ENCODE data around the gene PIP4P1. TPM values are rescaled to one million over a fixed set of nuclear protein-coding genes. Genes with fewer than 3 reads are reported as not detected.
"Not testable (repeated sequence)": the region's sequence is repeated elsewhere in the genome, so short reads cannot be mapped to it uniquely, and the experiment has no call there.

PIP4P1 gene
- total RNA-seq (ENCODE audit: unreplicated experiment): 36.8 TPM
- long read RNA-seq, transcript PIP4P1-201 (7 exons, 1,961 nt): major isoform, 13 of 34 reads
- long read RNA-seq, transcript PIP4P1-202 (7 exons, 1,696 nt): major isoform, 13 of 34 reads
- long read RNA-seq, partial matches to known transcripts: 6 of 34 reads
- long read RNA-seq, other reads (novel, unspliced or antisense): 2 of 34 reads

DNA sequence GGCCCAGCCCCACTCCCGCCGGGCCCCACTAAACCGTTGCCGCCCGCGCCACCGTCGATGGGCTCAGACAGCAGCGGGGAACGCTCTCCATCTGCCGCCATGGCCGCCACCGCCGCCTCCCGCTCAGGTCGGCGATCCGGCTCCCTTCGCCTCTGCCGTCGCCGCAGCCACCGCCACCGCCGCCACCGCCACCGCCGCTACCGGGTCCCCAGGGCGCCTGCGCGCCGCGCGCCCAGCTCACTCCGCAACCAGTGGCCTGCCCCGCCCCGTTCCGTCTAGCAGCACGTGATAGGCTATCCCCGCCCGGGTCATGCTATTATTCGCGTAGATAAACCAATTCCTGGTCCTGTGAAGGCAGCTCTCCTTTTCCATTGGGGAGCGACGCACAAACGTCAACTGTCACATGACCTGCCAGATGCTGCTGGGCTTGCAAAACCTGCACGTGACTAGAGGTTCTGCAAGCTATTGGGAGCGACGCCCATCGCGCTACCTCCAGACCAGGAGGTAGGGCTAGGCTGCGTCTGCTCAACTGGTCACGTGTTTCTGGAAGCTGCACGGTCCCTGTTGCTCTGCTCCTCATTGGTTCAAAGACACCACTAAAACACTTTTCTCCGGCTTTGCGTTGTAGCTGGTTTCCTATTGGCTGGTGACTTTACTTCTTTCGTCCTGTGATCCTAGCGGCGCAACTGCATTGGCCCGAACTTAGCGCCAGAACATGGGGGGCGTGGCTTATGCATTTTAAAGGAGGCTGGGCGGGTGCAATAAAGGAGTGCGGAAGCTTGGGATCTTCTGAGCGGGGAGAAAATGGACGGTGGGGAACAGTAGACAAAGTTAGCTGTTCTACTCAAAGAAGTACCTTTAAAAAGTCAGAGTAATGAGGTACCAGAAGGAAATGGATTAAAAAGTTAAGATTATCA, at the start of gene PIP4P1:
Gene PIP4P1 (minus strand): TSS at position 210 of the 917 bp plus-strand sequence. CDS start 109 bp downstream, at position 101.
- Mint-ChIP-seq H3K27ac (ENCODE audit: unreplicated experiment) (peak within 1 kb of the TSS; percentile 95), H3K27me3 (ENCODE audit: unreplicated experiment) (peaks cover 15% of the 10 kb centered on the region), H3K9me3 (ENCODE audit: unreplicated experiment) (no peaks in the 10 kb centered on the region), H3K36me3 (ENCODE audit: low read depth, unreplicated experiment) (peaks cover 32% of the 10 kb centered on the region), H3K4me3 (ENCODE audit: unreplicated experiment) (peak within 1 kb of the TSS; percentile 96), H3K4me1 (ENCODE audit: unreplicated experiment) (peaks cover 23% of the 10 kb centered on the region)
- peak; percentile 96 for DNase-seq (ENCODE audit: low spot score)
- TF ChIP-seq, protein P1, sequence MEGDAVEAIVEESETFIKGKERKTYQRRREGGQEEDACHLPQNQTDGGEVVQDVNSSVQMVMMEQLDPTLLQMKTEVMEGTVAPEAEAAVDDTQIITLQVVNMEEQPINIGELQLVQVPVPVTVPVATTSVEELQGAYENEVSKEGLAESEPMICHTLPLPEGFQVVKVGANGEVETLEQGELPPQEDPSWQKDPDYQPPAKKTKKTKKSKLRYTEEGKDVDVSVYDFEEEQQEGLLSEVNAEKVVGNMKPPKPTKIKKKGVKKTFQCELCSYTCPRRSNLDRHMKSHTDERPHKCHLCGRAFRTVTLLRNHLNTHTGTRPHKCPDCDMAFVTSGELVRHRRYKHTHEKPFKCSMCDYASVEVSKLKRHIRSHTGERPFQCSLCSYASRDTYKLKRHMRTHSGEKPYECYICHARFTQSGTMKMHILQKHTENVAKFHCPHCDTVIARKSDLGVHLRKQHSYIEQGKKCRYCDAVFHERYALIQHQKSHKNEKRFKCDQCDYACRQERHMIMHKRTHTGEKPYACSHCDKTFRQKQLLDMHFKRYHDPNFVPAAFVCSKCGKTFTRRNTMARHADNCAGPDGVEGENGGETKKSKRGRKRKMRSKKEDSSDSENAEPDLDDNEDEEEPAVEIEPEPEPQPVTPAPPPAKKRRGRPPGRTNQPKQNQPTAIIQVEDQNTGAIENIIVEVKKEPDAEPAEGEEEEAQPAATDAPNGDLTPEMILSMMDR (IDR thresholded peaks at IDR 0.05; ENCODE audit: unreplicated experiment): no peak

DNA sequence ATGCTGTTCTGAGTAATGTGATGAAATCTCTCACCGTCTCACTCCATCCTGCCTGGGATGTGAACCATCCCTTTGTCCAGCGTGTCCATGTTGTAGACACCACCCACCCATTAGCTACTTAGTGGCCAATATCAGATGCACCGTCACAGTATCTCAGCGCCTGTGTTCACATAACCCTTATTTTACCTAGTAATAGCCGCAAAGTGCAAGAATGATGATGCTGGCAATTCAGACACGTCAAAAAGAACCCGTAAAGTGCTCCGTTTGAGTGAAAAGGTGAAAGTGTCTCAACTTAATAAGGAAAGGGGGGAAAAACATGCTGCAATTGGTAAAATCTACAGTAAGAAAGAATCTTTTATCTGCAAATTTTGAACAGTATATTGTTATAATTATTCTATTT, 47.1 kb upstream of the PIP4P1 start:
- TF ChIP-seq, protein P1 (IDR thresholded peaks at IDR 0.05; ENCODE audit: unreplicated experiment): no peak
- Mint-ChIP-seq H3K4me1 (ENCODE audit: unreplicated experiment) (peaks cover 33% of the 10 kb centered on the region), H3K36me3 (ENCODE audit: low read depth, unreplicated experiment) (peaks cover 30% of the 10 kb centered on the region), H3K27me3 (ENCODE audit: unreplicated experiment) (peaks cover 16% of the 10 kb centered on the region), H3K9me3 (ENCODE audit: unreplicated experiment) (peaks cover 16% of the 10 kb centered on the region), H3K4me3 (ENCODE audit: unreplicated experiment) (peak overlapping the region; percentile 10), H3K27ac (ENCODE audit: unreplicated experiment) (no peak overlapping the region)
- DNase-seq (ENCODE audit: low spot score): no peak

DNA sequence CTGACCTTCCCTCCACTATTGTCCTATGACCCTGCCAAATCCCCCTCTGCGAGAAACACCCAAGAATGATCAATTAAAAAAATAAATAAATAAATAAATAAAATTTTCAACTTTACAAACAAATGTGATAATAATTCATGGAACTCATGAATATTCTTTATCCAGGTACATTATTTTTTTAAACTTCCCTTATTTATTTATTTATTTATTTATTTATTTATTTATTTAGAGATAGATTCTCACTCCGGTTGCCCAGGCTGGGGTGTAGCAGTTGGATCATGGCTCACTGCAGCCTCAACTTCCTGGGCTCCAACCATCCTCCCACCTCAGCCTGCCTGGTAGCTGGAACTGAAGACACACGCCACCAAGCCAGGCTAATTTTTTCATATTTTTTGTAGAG, 46.3 kb upstream of the PIP4P1 start:
- H3K4me3 Mint-ChIP-seq (ENCODE audit: unreplicated experiment); H3K27ac Mint-ChIP-seq (ENCODE audit: unreplicated experiment); DNase-seq (ENCODE audit: low spot score): not testable (repeated sequence)
- peaks cover 28% of the 10 kb centered on the region for H3K4me1 Mint-ChIP-seq (ENCODE audit: unreplicated experiment)
- H3K27me3 Mint-ChIP-seq (ENCODE audit: unreplicated experiment): peaks cover 16% of the 10 kb centered on the region
- peaks cover 30% of the 10 kb centered on the region for H3K36me3 Mint-ChIP-seq (ENCODE audit: low read depth, unreplicated experiment)
- peaks cover 16% of the 10 kb centered on the region for H3K9me3 Mint-ChIP-seq (ENCODE audit: unreplicated experiment)

DNA sequence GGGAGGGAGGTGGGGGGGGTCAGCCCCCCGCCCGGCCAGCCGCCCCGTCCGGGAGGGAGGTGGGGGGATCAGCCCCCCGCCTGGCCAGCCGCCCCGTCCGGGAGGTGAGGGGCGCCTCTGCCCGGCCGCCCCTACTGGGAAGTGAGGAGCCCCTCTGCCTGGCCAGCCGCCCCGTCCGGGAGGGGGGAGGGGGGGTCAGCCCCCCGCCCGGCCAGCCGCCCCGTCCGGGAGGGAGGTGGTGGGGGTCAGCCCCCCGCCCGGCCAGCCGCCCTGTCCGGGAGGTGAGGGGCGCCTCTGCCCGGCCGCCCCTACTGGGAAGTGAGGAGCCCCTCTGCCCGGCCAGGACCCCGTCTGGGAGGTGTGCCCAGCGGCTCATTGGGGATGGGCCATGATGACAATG, 45.5 kb upstream of the PIP4P1 start:
- H3K27ac Mint-ChIP-seq (ENCODE audit: unreplicated experiment); DNase-seq (ENCODE audit: low spot score); H3K4me3 Mint-ChIP-seq (ENCODE audit: unreplicated experiment): not testable (repeated sequence)
- H3K4me1 Mint-ChIP-seq (ENCODE audit: unreplicated experiment): peaks cover 27% of the 10 kb centered on the region
- H3K36me3 Mint-ChIP-seq (ENCODE audit: low read depth, unreplicated experiment): peaks cover 30% of the 10 kb centered on the region
- H3K9me3 Mint-ChIP-seq (ENCODE audit: unreplicated experiment): peaks cover 16% of the 10 kb centered on the region
- H3K27me3 Mint-ChIP-seq (ENCODE audit: unreplicated experiment): peaks cover 15% of the 10 kb centered on the region

DNA sequence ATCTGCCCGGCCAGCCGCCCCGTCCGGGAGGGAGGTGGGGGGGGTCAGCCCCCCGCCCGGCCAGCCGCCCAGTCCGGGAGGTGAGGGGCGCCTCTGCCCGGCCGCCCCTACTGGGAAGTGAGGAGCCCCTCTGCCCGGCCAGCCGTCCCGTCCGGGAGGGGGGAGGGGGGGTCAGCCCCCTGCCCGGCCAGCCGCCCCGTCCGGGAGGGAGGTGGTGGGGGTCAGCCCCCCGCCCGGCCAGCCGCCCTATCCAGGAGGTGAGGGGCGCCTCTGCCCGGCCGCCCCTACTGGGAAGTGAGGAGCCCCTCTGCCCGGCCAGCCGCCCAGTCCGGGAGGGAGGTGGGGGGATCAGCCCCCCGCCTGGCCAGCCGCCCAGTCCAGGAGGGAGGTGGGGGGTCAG, 45.0 kb upstream of the PIP4P1 start:
- Mint-ChIP-seq H3K27me3 (ENCODE audit: unreplicated experiment) (peaks cover 15% of the 10 kb centered on the region), H3K36me3 (ENCODE audit: low read depth, unreplicated experiment) (peaks cover 30% of the 10 kb centered on the region), H3K4me1 (ENCODE audit: unreplicated experiment) (peaks cover 27% of the 10 kb centered on the region), H3K9me3 (ENCODE audit: unreplicated experiment) (peaks cover 16% of the 10 kb centered on the region)
- not testable (repeated sequence) for H3K4me3 Mint-ChIP-seq (ENCODE audit: unreplicated experiment); H3K27ac Mint-ChIP-seq (ENCODE audit: unreplicated experiment); DNase-seq (ENCODE audit: low spot score)

DNA sequence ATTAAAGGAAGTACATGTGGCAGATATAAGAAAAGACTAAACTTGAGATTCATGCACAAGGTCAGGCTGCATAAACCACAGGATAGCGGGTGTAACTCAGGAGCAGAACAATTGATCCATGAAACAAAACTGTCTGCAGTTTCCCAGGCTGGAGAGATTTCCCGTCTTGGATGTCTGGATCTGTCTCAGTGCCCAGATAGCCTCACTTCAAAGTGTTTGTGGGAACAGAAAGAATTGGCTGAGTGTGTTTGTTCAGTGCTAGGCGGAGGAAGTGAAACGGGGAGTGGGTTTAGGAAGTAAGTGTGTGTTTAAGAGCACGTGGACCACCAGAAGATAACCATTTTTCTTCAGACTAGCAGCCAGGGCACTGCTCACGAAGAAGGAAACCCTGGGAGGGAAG, 42.7 kb upstream of the PIP4P1 start:
- peak overlapping the region; percentile 85 for H3K27ac Mint-ChIP-seq (ENCODE audit: unreplicated experiment)
- H3K36me3 Mint-ChIP-seq (ENCODE audit: low read depth, unreplicated experiment): peaks cover 23% of the 10 kb centered on the region
- DNase-seq (ENCODE audit: low spot score): peak; percentile 39
- H3K27me3 Mint-ChIP-seq (ENCODE audit: unreplicated experiment): peaks cover 19% of the 10 kb centered on the region
- H3K9me3 Mint-ChIP-seq (ENCODE audit: unreplicated experiment): peaks cover 16% of the 10 kb centered on the region
- peak overlapping the region; percentile 79 for H3K4me3 Mint-ChIP-seq (ENCODE audit: unreplicated experiment)
- H3K4me1 Mint-ChIP-seq (ENCODE audit: unreplicated experiment): peaks cover 43% of the 10 kb centered on the region
- TF ChIP-seq, protein P1 (IDR thresholded peaks at IDR 0.05; ENCODE audit: unreplicated experiment): no peak

Measured in endothelial cell (in vitro differentiated cells).